ENCODE results near the gene CERS6. TPM values are rescaled to one million over a fixed set of nuclear protein-coding genes. Genes with fewer than 3 reads are reported as not detected.

Gene CERS6
- total RNA-seq, 1 donor from 2014 or later = 30.9 TPM

DNA sequence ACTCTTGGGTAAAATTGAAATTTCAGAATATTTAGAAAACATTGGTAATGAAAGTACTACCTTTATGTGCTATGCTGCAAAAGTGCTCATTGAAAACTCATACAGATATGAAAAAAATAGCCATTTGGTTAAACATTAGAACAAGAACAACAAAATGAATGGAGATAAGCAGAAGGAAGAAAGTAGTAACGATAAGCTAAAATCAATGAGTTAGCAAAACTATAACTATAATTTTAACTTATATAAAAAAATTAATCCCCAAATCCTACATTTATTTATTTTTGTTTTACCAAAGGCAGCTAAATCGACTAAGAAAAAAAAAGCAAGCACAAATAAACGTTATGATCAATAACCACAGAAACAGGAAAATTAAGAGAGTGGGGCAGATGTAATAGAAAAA is 99.2 kb downstream of the CERS6 start:
- TF ChIP-seq, protein P1, sequence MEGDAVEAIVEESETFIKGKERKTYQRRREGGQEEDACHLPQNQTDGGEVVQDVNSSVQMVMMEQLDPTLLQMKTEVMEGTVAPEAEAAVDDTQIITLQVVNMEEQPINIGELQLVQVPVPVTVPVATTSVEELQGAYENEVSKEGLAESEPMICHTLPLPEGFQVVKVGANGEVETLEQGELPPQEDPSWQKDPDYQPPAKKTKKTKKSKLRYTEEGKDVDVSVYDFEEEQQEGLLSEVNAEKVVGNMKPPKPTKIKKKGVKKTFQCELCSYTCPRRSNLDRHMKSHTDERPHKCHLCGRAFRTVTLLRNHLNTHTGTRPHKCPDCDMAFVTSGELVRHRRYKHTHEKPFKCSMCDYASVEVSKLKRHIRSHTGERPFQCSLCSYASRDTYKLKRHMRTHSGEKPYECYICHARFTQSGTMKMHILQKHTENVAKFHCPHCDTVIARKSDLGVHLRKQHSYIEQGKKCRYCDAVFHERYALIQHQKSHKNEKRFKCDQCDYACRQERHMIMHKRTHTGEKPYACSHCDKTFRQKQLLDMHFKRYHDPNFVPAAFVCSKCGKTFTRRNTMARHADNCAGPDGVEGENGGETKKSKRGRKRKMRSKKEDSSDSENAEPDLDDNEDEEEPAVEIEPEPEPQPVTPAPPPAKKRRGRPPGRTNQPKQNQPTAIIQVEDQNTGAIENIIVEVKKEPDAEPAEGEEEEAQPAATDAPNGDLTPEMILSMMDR (IDR thresholded peaks at IDR 0.05) = no peak

DNA sequence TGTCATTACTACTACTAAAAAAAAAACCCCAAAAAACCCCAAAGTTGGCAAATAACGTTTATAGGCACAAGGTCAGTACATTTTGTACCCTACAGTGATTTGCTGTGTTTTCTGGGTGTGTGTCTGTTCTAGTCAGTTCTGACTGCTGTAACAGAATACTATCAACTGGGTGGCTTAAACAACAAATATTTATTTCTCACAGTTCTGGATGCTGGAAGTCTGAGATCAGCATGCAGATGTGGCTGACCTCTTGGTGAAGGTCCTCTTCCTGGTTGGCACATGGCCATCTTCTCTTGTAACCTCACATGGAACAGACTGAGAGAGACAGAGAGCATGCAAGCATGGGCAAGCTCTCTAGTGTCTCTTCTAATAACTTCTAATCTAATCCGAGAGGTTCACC is 103.1 kb downstream of the CERS6 start:
- H3K9me3 Mint-ChIP-seq (ENCODE audit: unreplicated experiment) = no peaks in the 10 kb centered on the region
- H3K4me1 Mint-ChIP-seq (ENCODE audit: unreplicated experiment) = no peaks in the 10 kb centered on the region
- H3K27ac Mint-ChIP-seq (ENCODE audit: unreplicated experiment) = no peak overlapping the region
- H3K36me3 Mint-ChIP-seq (ENCODE audit: unreplicated experiment) = peaks cover 23% of the 10 kb centered on the region
- DNase-seq (ENCODE audit: extremely low spot score, unreplicated experiment) = no peak
- TF ChIP-seq, protein P1 (IDR thresholded peaks at IDR 0.05) = no peak
- H3K4me3 Mint-ChIP-seq (ENCODE audit: unreplicated experiment) = no peak overlapping the region
- H3K27me3 Mint-ChIP-seq (ENCODE audit: unreplicated experiment) = no peaks in the 10 kb centered on the region

More for the DNA sequence above, 99.2 kb downstream of the CERS6 start:
- H3K4me3 Mint-ChIP-seq (ENCODE audit: unreplicated experiment) = no peak overlapping the region
- H3K27me3 Mint-ChIP-seq (ENCODE audit: unreplicated experiment) = no peaks in the 10 kb centered on the region
- no peak overlapping the region for H3K27ac Mint-ChIP-seq (ENCODE audit: unreplicated experiment)
- no peaks in the 10 kb centered on the region for H3K9me3 Mint-ChIP-seq (ENCODE audit: unreplicated experiment)
- H3K4me1 Mint-ChIP-seq (ENCODE audit: unreplicated experiment) = no peaks in the 10 kb centered on the region
- DNase-seq (ENCODE audit: extremely low spot score, unreplicated experiment) = no peak
- H3K36me3 Mint-ChIP-seq (ENCODE audit: unreplicated experiment) = peaks cover 9% of the 10 kb centered on the region

DNA sequence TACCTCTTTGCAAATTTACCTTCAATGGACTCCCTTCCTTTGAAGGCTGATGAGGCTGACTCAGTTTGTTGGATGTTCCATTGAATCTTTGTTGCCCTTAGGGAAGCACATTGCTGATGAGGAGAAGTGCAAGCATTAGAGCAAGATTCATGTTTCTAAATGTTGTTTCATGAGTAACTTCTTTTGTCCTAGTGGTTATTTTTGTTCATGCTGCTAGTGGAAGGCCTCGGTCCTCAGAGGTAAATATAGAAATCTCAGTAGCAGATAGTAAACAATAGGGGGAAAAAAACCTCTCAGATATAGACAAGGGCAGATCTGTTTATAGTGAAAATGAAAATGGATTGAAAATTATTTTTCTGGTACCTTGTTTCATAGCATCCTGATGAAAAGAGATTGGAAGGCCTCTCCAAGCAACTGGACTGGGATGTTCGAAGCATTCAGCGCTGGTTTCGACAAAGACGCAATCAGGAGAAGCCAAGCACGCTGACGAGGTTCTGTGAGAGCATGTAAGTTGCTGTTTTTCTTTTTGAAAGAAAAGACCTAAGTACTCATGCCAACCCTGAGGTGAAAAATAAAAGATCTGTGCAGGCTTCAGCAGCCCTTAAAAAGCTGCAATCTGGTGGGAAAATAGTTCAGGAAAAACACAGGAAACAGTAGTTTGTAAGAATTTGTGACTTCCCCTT is 104.9 kb downstream of the CERS6 start:
- TF ChIP-seq, protein P1 (IDR thresholded peaks at IDR 0.05) = no peak

DNA sequence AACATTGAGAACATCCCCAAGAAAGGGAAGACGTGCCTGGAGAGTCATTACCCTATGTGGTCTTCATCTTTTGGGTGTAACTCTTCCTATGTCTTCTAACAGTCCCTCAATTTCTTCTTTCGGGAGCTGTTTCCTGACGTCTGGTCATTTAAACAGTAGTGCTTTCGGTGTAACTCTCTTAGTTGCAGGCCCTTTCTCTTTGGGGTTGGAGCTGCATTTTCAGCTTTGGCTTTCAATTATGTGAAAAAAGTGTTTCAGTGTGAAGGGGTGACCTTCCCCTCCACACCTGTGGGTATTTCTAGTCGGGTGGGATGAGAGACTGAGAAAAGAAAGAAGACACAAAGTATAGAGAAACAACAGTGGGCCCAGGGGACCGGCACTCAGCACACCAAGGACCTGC is 105.9 kb downstream of the CERS6 start:
- Mint-ChIP-seq H3K9me3 (ENCODE audit: unreplicated experiment) (no peaks in the 10 kb centered on the region), H3K36me3 (ENCODE audit: unreplicated experiment) (peaks cover 25% of the 10 kb centered on the region), H3K4me1 (ENCODE audit: unreplicated experiment) (peaks cover 5% of the 10 kb centered on the region), H3K27me3 (ENCODE audit: unreplicated experiment) (no peaks in the 10 kb centered on the region), H3K4me3 (ENCODE audit: unreplicated experiment) (no peak overlapping the region), H3K27ac (ENCODE audit: unreplicated experiment) (no peak overlapping the region)
- no peak for DNase-seq (ENCODE audit: extremely low spot score, unreplicated experiment)
- TF ChIP-seq, protein P1 (IDR thresholded peaks at IDR 0.05) = no peak

More for the DNA sequence above, 104.9 kb downstream of the CERS6 start:
- no peak for DNase-seq (ENCODE audit: extremely low spot score, unreplicated experiment)
- peaks cover 25% of the 10 kb centered on the region for H3K36me3 Mint-ChIP-seq (ENCODE audit: unreplicated experiment)
- H3K4me3 Mint-ChIP-seq (ENCODE audit: unreplicated experiment) = no peak overlapping the region
- no peaks in the 10 kb centered on the region for H3K27me3 Mint-ChIP-seq (ENCODE audit: unreplicated experiment)
- H3K27ac Mint-ChIP-seq (ENCODE audit: unreplicated experiment) = no peak overlapping the region
- peaks cover 5% of the 10 kb centered on the region for H3K4me1 Mint-ChIP-seq (ENCODE audit: unreplicated experiment)
- no peaks in the 10 kb centered on the region for H3K9me3 Mint-ChIP-seq (ENCODE audit: unreplicated experiment)

DNA sequence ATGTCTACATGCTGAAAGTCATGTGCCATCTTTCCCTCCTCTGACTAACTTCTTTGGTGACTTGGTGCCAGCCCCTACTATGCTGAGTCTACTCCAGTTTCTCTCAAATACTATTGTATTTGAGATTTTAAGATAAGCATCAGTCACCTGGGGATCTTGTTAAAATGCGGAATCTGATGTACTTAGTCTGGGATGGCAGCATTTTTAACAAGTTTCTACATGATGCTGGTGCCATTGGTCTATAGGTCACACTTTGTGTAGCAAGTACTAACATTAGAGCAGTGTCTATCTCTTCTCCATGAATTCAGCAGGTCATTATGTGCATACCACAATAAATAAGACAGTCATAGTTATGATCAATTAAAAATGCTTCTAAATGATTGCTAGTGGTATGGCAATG is 106.9 kb downstream of the CERS6 start:
- DNase-seq (ENCODE audit: extremely low spot score, unreplicated experiment) = no peak
- Mint-ChIP-seq H3K9me3 (ENCODE audit: unreplicated experiment) (no peaks in the 10 kb centered on the region), H3K4me3 (ENCODE audit: unreplicated experiment) (no peak overlapping the region), H3K27ac (ENCODE audit: unreplicated experiment) (no peak overlapping the region), H3K4me1 (ENCODE audit: unreplicated experiment) (peaks cover 7% of the 10 kb centered on the region), H3K27me3 (ENCODE audit: unreplicated experiment) (no peaks in the 10 kb centered on the region), H3K36me3 (ENCODE audit: unreplicated experiment) (peaks cover 25% of the 10 kb centered on the region)
- TF ChIP-seq, protein P1 (IDR thresholded peaks at IDR 0.05) = no peak
